Gastroesophageal sphincter (tissue), 3 donors: ENCODE measurements around the gene POLR1B.

ENCODE experiments used
- CTCF ChIP-seq, 4 experiments: fragments of 200-600 bp in 2 of 4; fragments of 450-650 bp in 2 of 4; sonication (generic) in 1 of 4; IDR thresholded peaks; one replicate each; pipeline ENCODE4 v1.5.1; 2017 to 2019; ENCODE audit warnings: antibody characterized with exemption in 4 of 4, mild to moderate bottlenecking in 2 of 4, moderate library complexity in 2 of 4
- POLR2A ChIP-seq, 2 donors: fragments of 450-650 bp; IDR thresholded peaks; one replicate each; pipeline ENCODE4 v1.6.1; 2017; ENCODE audit warnings: antibody characterized with exemption in 2 of 2, mild to moderate bottlenecking in 2 of 2, moderate library complexity in 1 of 2
- POLR2AphosphoS5 ChIP-seq: sonication (generic); formaldehyde crosslinking; IDR thresholded peaks from one replicate; pipeline ENCODE4 v1.6.1; 2017; ENCODE audit warnings: antibody characterized with exemption

GRCh38 chr2:112542984-112543661, 858 bp downstream of the POLR1B start:
- TF ChIP-seq CTCF (IDR thresholded peaks at IDR 0.05) (no peak), POLR2A (IDR thresholded peaks at IDR 0.05) (no peak), POLR2AphosphoS5 (no peak)
